Keratinocyte (primary cell): Measurements from ENCODE around the gene KIAA1191. TPM values are rescaled to one million over a fixed set of nuclear protein-coding genes. Genes with fewer than 3 reads are reported as not detected.
"Not testable (repeated sequence)": the region's sequence is repeated elsewhere in the genome, so short reads cannot be mapped to it uniquely, and the experiment has no call there.

ENCODE experiments used
- DNase-seq: peaks from one replicate; pipeline ENCODE4 v3.0.0-alpha.2; 2011; ENCODE audit warnings: low read depth, missing footprints, low spot score
- FAIRE-seq: peaks from 2 replicates; lab custom pipeline; 2011; peaks lifted over from hg19 to GRCh38; lab: Jason Lieb, UNC
- H2AFZ ChIP-seq: 2 replicates; pipeline ENCODE4 v1.6.0; 2012; ENCODE audit warnings: low read length, control low read depth, inconsistent platforms; ENCODE audit not compliant: control insufficient read depth
- H3K27ac ChIP-seq: 2 replicates; pipeline ENCODE4 v1.5.1; 2011; ENCODE audit warnings: low read length; ENCODE audit not compliant: control insufficient read depth, insufficient read depth
- H3K27me3 ChIP-seq: 3 replicates; pipeline ENCODE4 v1.6.0; 2011; ENCODE audit warnings: low read length; ENCODE audit not compliant: control insufficient read depth, insufficient read depth; ENCODE audit errors: extremely low read depth
- H3K36me3 ChIP-seq, 2 experiments: 2 replicates in 1 of 2; 3 replicates in 1 of 2; pipeline ENCODE4 v1.5.1; 2011; ENCODE audit warnings: low read length in 2 of 2, mild to moderate bottlenecking in 1 of 2; ENCODE audit not compliant: control insufficient read depth in 2 of 2, insufficient read depth in 2 of 2; ENCODE audit errors: extremely low read depth in 1 of 2
- H3K4me1 ChIP-seq: 3 replicates; pipeline ENCODE4 v1.5.1; 2011; ENCODE audit warnings: low read length; ENCODE audit not compliant: control insufficient read depth, insufficient read depth; ENCODE audit errors: extremely low read depth
- H3K4me2 ChIP-seq: 3 replicates; pipeline ENCODE4 v1.6.0; 2011; ENCODE audit warnings: low read depth, low read length; ENCODE audit not compliant: control insufficient read depth, insufficient read depth; ENCODE audit errors: extremely low read depth
- H3K4me3 ChIP-seq, 3 experiments: fragments of 200-600 bp in 1 of 3; sonication (generic) in 1 of 3; 2 replicates in 2 of 3; 3 replicates in 1 of 3; pipeline ENCODE4 v1.5.1; 2011 to 2016; ENCODE audit warnings: low read length in 3 of 3, mild to moderate bottlenecking in 3 of 3, control low read depth in 2 of 3, inconsistent platforms in 1 of 3, low read depth in 1 of 3, mixed read lengths in 1 of 3, mixed run types in 1 of 3, moderate library complexity in 1 of 3; ENCODE audit not compliant: control insufficient read depth in 2 of 3, insufficient read depth in 2 of 3; ENCODE audit errors: extremely low read depth in 1 of 3
- H3K79me2 ChIP-seq: 2 replicates; pipeline ENCODE4 v1.6.0; 2012; ENCODE audit warnings: low read length; ENCODE audit not compliant: control insufficient read depth, insufficient read depth
- H3K9ac ChIP-seq: 3 replicates; pipeline ENCODE4 v1.6.0; 2011; ENCODE audit warnings: low read length; ENCODE audit not compliant: control insufficient read depth, insufficient read depth; ENCODE audit errors: extremely low read depth
- H3K9me1 ChIP-seq: 3 replicates; pipeline ENCODE4 v1.6.0; 2011; ENCODE audit warnings: low read length; ENCODE audit not compliant: control insufficient read depth, insufficient read depth; ENCODE audit errors: extremely low read depth
- H3K9me3 ChIP-seq: 2 replicates; pipeline ENCODE4 v1.5.1; 2012; ENCODE audit warnings: low read depth, low read length; ENCODE audit not compliant: control insufficient read depth
- H4K20me1 ChIP-seq: 3 replicates; pipeline ENCODE4 v1.6.0; 2011; ENCODE audit warnings: low read length; ENCODE audit not compliant: control insufficient read depth, insufficient read depth; ENCODE audit errors: extremely low read depth
- EZH2 ChIP-seq: IDR thresholded peaks from one replicate; pipeline ENCODE4 v1.6.1; 2012; ENCODE audit warnings: inconsistent platforms, mild to moderate bottlenecking, low read length, moderate library complexity
- dilution Hi-C: fragments of 300-500 bp; cut with MboI; formaldehyde crosslinking; loops from one replicate; pipeline ENCODE4 v1.7.0; 2020; ENCODE audit warnings: low sequenced_read_pairs; ENCODE audit not compliant: extremely low pct_ligation_motif_present
- polyA plus RNA-seq, 5 experiments: library from polyadenylated mRNA; depleted of rRNA in 3 of 5; stranded (reverse) in 3 of 5; stranded (forward) in 1 of 5; unstranded in 1 of 5; fragments of >200 nt; gene quantifications; 1 replicate in 1 of 5; 2 replicates in 3 of 5; 3 replicates in 1 of 5; pipeline versions ENCODE4 v1.2.1 to v1.2.3, GENCODE V29; 2011 to 2012; ENCODE audit warnings: missing spikeins in 2 of 5, low read depth in 1 of 5, low replicate concordance in 1 of 5
- TF ChIP-seq, protein P1 (sequence below), 3 experiments: IDR thresholded peaks in 1 of 3; conservative IDR thresholded peaks in 1 of 3; optimal IDR thresholded peaks in 1 of 3; 2 replicates in 2 of 3; 3 replicates in 1 of 3; pipeline versions ENCODE3 to v1.5.1; 2011; ENCODE audit warnings: low read length in 3 of 3, mild to moderate bottlenecking in 3 of 3, moderate library complexity in 2 of 3, control low read depth in 1 of 3, inconsistent platforms in 1 of 3; ENCODE audit not compliant: insufficient read depth in 2 of 3; ENCODE audit errors: extremely low read depth in 1 of 3

The KIAA1191 gene
- polyA plus RNA-seq, 1 donor (not counting 4 experiments of a cell fraction or from before 2014, with no cell fraction given) = 100 TPM

DNA sequence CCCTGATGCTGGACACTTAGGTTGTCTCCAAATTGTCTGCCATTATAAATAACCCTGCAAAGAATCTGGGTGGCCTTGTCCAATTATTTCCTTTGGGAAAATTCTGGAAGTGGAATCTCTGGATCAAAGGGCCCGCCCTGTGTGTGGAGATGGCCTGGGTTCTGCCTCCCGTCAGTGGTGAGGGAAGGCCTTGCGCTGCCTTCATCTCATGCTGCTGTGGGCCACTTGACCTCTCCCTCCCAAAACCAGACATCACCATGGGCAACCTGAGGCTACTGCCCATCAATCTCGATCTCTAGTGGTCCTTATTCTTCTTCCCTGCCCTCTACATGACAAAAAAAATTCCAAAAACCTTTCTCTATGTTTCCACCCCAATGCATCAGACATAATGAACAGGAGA is 48.2 kb upstream of the KIAA1191 start:
- peaks cover 72% of the 10 kb centered on the region for H3K79me2 ChIP-seq
- H4K20me1 ChIP-seq = peaks cover 11% of the 10 kb centered on the region
- H3K4me1 ChIP-seq = peaks cover 46% of the 10 kb centered on the region
- dilution Hi-C loops = no loop called here
- H3K27ac ChIP-seq = no peak overlapping the region
- FAIRE-seq (peak; percentile 39), DNase-seq (no peak)
- no peaks in the 10 kb centered on the region for H3K9me1 ChIP-seq
- no peak overlapping the region for H3K4me3 ChIP-seq
- H3K9ac ChIP-seq = no peak overlapping the region
- H3K9me3 ChIP-seq = no peaks in the 10 kb centered on the region
- H3K4me2 ChIP-seq = no peak overlapping the region
- no peaks in the 10 kb centered on the region for H3K27me3 ChIP-seq
- H2AFZ ChIP-seq = no peak overlapping the region
- H3K36me3 ChIP-seq = peaks cover 28 to 36% of the 10 kb centered on the region in 2 experiments
- TF ChIP-seq, protein P1, sequence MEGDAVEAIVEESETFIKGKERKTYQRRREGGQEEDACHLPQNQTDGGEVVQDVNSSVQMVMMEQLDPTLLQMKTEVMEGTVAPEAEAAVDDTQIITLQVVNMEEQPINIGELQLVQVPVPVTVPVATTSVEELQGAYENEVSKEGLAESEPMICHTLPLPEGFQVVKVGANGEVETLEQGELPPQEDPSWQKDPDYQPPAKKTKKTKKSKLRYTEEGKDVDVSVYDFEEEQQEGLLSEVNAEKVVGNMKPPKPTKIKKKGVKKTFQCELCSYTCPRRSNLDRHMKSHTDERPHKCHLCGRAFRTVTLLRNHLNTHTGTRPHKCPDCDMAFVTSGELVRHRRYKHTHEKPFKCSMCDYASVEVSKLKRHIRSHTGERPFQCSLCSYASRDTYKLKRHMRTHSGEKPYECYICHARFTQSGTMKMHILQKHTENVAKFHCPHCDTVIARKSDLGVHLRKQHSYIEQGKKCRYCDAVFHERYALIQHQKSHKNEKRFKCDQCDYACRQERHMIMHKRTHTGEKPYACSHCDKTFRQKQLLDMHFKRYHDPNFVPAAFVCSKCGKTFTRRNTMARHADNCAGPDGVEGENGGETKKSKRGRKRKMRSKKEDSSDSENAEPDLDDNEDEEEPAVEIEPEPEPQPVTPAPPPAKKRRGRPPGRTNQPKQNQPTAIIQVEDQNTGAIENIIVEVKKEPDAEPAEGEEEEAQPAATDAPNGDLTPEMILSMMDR (optimal IDR thresholded peaks at IDR 0.05 in 1 of 3, IDR thresholded peaks at IDR 0.05 in 1 of 3, conservative IDR thresholded peaks at IDR 0.05 in 1 of 3; ENCODE audit: extremely low read depth in 1 of 3, insufficient read depth in 2 of 3, low read length in 3 of 3) = no peak
- TF ChIP-seq EZH2 = no peak

DNA sequence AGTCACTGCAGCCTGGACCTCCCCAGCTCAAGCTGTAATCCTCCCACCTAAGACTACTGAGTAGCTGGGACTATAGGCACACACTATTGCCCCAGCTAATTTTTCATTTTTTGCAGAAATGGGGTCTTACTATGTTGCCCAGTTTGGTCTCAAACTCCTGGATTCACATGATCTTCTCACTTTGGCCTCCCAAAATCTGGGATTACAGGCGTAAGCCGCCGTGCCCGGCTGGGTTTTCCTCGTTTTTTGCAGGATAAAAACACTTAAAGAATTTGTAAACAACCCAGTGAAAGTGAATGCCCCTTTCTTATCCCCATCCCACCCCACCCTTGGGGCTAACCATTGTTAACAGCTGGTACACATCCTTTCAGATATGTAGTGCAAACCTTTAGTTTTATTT is 47.0 kb upstream of the KIAA1191 start:
- H3K9ac ChIP-seq = no peak overlapping the region
- peaks cover 33 to 36% of the 10 kb centered on the region in 2 experiments for H3K36me3 ChIP-seq
- dilution Hi-C loops = no loop called here
- peaks cover 41% of the 10 kb centered on the region for H3K4me1 ChIP-seq
- H3K27me3 ChIP-seq = no peaks in the 10 kb centered on the region
- DNase-seq = no peak
- H4K20me1 ChIP-seq = peaks cover 11% of the 10 kb centered on the region
- FAIRE-seq = no peak
- no peak overlapping the region for H3K4me2 ChIP-seq
- no peak overlapping the region for H2AFZ ChIP-seq
- H3K27ac ChIP-seq = no peak overlapping the region
- no peak overlapping the region for H3K4me3 ChIP-seq
- H3K79me2 ChIP-seq = peaks cover 68% of the 10 kb centered on the region
- H3K9me1 ChIP-seq = no peaks in the 10 kb centered on the region
- H3K9me3 ChIP-seq = no peaks in the 10 kb centered on the region
- no peak for TF ChIP-seq EZH2
- TF ChIP-seq, protein P1 (optimal IDR thresholded peaks at IDR 0.05 in 1 of 3, IDR thresholded peaks at IDR 0.05 in 1 of 3, conservative IDR thresholded peaks at IDR 0.05 in 1 of 3; ENCODE audit: extremely low read depth in 1 of 3, insufficient read depth in 2 of 3, low read length in 3 of 3) = no peak

- dilution Hi-C loops, FAIRE-seq, H3K4me2 ChIP-seq, H3K9ac ChIP-seq, H3K9me3 ChIP-seq, H3K9me1 ChIP-seq, H3K4me3 ChIP-seq, H3K27me3 ChIP-seq, DNase-seq, H2AFZ ChIP-seq, H3K27ac ChIP-seq: not testable (repeated sequence)
- Histone ChIP-seq H3K4me1 (peaks cover 38% of the 10 kb centered on the region), H3K79me2 (peaks cover 68% of the 10 kb centered on the region), H3K36me3 (peaks cover 33 to 36% of the 10 kb centered on the region in 2 experiments), H4K20me1 (peaks cover 11% of the 10 kb centered on the region)
Observed at GRCh38 chr5:176408252-176408573, 46.6 kb upstream of the KIAA1191 start.
